ENCODE results near the gene PARN.
"Not testable (repeated sequence)": the region's sequence is repeated elsewhere in the genome, so short reads cannot be mapped to it uniquely, and the experiment has no call there.

The PARN gene

DNA sequence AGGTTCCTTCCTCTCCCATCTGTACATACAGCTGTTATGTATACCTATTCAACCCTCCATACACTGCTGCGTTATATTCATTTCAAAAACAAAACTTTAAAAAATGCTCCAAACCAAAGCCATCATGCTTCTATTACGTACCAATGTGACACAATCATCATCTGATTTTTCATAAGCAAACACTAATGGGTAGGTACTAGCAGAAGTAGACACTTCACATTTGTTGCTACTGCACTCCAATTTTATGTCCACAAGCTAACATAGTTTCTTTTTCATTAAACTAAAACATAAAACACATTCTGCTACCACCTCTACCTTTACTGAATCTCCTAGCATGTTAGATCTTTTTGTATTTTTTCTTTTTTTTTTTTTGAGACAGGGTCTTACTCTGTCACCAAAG is 57.5 kb downstream of the PARN start:
- DNase-seq = no peak

DNA sequence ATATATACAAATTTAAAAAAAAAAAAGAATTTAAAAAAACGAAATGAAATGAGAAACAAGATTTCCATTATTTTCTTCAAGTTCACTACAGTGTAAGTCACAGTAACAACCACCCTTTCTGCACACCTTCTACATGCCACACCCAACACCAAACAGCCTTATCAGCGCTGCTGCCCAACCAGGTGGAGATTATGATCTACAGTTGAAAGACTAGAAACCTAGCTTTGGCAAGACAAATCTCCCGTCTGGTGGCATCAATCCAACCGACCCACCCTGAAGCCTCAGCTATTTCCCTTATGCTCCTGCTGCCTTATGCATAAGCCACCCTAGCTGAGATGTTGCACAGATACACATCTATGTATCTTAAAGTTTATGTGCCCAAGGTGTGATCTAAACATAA is 60.8 kb downstream of the PARN start:
- no peak for DNase-seq

DNA sequence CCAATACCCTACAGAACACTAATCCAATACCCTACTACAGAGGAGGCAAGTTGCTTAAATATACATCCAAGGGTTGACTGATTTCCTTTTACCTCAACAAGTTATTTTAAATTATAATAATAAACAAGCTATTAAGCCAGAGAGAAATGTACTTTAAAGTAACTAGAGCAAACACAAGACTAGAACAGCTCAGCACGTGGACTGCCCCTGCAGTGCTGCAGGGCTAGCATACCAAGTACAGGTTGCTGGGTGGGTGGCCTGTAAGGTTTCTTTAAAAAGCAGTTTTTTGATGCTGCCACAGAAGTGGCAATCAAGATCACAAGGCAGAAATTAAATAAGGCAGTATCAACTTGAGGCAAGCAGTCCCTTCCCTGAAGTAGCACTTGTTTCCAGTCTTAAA is 63.5 kb downstream of the PARN start:
- no peak for DNase-seq

DNA sequence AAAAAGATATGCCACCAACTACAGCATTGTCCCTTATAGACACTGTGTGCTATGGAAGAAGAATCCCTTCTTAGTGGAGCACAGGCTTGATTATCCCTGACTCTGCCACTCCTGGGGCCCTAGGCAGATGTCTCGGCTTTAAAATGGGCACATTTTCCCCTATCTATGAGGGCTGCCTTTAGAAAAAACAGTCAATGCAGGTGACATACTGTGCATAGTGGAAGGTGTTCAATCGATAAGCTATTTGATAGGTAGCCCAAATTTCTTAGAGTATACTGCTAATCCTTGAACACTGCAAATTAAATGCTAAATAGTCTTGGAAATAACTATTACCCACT is 64.4 kb downstream of the PARN start:
- DNase-seq = no peak

DNA sequence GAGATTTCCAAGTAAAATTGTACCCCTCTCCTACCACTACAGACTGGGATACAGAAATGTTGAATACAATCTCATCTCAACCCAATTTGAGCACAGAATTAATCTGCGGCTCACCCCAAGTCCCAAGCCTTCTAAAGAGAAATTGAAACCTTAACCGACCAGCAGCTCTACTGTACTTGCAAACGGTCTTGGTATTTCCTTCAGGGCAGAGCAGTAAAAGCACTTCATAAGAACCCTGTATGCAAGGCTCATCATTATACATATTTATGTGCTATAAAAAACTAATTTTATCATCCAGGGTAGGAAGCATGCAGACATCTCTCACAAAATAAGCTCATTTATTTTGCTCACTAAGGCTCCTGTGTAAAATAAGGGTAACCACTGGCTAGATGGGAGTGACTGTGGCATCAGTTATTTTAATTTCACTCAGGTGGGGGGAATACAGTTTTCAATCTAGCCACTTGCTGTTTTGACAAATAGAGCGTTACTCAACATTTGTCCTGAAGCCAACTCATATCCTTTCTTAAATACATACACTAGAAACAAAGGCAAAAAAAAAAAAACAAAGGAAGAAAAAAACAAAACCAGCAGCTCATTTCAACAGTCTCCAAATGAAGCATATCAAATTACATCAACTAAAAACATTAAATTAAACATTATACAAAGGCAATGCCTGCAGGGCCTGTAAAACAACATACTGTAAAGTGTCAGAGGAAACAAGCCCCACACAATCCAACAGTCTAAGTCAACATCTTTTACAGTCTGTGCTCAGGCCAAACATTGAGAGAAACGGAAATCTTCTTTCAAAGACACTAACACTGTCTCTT is 65.0 kb downstream of the PARN start:
- peak; percentile 58 for DNase-seq

DNA sequence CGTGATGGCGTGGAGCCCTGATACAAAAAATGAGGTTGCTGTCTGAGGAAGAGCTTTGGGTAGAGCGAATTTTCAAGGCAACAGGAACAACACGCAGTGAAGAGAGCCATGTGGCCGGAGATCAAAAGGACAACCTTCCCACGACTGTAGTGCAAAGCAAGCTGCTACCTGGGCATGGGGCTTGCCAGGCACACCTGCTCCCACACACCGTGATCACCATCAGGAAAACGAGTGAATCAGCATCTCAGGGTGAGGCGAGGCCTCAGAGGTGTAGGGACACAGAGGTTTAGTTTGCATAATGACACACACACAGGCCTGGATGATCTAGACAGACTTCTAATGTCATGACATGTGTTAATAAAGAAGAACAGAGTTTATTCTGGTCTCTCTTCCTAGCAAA is 65.7 kb downstream of the PARN start:
- no peak for DNase-seq

DNA sequence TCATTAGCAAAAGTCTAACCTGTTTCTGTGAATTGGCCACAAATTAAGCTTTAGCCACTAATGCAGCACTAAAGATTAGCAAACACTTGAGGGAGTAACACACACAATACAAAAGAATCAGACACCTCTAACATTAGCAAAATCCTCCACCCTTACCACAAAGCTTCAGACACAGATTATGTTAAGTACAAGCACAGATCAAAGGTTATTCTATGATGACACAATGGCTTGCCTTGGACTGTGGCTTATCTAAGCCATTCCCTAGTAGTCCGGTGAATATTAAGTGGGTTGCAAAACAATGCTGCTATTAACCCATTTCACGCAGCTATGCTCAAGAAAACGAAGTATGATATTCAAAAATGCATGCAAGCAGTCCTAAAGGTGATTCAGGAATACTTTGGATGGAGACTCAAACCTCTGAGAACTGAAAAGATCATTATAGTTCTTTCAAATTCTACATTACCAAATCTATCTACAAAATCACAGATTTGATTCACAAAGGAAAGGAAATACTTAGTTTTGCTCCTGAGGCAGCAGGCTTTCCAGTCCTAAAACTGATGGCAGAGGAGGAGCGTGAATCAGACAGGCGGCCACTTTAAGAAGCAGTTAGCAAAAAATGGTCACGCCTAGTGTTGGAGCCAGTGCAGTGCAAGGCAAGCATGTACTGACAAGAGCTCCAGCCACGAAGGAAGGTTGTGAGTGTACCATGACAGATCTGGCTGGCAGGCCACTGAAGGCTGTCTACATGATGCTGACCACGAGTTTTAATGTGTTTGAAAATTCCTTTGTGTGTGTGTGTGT is 67.2 kb downstream of the PARN start:
- no peak for DNase-seq

DNA sequence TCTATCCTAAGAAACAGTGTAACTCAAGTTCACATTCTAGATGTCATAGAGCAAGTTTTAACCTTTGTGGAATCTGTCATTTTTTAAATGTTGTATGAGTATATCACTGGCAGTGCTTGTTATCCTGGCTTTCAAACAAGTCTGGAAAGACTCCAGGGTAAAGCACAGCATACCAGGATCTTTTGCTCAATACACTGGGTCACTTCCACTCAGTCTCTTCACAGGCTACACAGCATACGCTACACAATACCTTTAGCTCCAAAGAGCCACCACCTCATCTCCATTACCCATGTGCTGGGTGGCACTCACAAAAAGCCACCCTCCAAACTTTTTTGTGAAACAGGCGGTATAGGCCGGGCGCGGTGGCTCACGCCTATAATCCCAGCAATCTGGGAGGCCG is 69.5 kb downstream of the PARN start:
- DNase-seq = no peak

DNA sequence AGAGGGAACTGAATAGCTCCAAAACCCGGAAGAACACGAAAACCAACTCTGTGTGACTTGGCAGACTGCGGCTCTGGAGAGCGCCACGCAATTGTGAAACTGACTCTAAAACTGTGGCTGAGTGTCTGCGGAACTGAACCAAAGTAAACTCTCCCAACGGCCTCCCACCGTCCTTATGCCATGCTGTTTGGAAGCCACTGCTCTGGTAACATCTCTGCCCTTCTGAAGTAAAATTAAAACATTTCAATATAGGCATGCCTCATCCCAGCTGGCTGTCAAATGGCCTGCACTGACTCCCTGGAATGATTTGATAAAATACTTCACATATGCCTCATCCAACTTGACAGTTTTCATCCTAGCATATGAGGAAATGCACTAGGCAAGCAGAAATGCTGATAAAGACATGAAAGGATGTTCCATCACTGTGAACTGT is 70.2 kb downstream of the PARN start:
- DNase-seq = no peak

DNA sequence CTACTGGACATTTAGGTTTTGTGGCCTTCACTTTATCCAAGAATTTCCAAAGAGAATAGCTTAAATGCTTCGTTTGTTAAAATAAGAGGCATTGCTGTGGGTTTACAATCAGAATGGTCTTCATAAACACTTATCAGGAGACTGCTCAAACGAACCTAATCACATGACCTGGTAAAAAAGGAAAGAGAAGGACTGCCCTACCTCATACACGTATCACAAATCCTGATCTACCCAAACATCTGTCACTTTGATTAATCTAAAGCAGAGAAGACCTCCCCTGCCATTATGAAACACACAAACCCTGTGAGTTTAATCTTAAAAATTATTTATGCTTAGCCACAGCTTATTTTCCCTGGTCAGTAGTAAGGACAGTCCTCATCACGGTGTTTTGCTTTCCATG is 76.6 kb downstream of the PARN start:
- DNase-seq = no peak

DNA sequence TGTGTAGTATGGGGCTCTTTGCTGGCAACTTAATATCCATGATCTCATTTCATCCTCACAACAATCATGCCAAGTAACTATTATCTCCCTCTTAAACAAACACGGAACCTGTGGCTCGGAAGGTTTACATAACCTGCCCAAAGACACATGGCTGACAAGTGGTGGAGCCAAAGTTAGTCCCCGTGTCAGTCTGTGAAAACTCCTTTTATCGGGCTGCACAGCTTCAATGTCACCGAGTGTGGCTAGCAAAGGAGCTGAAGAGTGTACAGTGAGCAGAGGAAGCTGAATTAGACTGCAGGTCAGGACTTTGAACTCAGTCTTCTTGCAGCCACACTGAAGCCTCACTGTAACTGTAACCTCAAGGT is 80.3 kb downstream of the PARN start:
- no peak for DNase-seq

DNA sequence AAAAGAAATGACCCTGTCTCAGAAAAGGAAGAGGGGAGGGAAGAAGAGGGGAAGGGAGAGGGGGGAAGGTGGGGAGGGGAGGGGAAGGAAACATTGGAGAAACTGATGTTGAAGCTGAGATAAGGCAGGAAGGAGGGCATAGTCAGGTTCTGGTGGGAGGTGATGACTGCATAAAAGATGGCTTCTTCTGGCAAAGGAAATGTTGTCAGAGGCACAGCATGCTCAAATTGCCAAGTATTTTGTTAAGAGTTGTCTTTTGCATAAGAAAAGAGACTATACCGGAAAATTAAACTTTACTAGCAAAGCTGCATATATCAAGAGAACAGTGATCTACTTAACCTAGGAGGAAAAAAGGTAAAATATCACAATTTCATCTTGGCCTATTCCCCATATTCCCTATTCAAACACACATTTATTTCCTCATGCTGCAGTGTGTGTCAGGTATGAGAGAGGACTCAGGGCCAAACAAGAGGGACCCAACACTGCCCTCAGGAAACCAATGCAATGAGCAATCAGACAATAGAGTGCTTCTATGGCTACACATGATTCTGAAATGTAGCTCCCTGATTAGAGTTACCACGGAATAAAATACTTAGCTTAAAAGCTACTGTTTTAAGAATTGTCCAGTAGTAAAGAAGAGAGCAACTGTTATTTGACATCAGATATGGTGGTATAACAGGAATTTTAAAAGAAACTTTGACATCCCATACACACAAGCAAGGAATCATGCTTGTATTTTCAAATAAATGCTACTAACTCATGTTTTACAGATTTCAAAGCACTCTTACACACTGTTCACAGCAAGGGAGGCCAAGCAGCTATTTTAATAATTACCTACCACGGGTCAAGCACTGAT is 80.9 kb downstream of the PARN start:
- DNase-seq = no peak

DNA sequence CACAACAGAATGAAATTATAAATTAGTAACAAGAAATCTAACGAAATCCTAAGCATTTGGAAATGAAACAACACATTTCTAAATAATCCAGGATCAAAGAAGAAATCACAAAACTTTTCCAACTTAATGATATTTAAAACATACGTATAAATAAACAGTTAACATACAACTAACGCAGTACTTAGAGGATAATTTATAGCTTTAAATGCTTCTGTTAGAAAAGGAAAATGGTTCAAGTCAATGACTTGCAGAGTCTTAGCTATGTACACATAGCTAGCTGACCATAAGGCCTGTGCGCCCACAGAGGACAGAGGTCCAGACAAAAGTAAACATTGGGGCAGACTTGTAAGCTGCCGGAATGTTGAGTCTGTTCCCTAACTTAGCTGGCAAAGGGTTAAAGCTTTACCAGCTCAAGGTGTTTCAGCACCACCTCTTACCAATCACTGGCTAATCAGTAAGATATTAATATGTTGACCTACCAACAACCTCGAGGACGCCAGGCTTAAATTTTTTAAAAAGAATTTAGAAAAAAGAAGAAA is 84.6 kb downstream of the PARN start:
- DNase-seq = no peak

DNA sequence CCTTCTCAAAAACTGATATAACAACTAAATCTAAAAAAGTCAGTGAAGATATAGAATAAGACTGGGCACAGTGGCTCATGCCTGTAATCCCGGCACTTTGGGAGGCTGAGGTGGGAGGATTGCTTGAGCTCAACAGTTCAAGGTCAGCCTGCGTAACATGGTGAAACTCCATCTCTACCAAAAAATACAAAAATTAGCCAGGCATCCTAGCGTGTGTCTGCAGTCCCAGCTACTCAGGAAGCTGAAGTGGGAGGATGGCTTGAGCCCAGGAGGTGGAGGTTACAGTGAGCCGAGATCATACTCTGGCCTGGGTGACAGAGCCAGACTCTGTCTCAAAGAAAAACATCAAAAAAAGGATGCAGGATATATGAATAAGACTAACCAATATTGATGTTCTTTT is 85.2 kb downstream of the PARN start:
- not testable (repeated sequence) for DNase-seq

DNA sequence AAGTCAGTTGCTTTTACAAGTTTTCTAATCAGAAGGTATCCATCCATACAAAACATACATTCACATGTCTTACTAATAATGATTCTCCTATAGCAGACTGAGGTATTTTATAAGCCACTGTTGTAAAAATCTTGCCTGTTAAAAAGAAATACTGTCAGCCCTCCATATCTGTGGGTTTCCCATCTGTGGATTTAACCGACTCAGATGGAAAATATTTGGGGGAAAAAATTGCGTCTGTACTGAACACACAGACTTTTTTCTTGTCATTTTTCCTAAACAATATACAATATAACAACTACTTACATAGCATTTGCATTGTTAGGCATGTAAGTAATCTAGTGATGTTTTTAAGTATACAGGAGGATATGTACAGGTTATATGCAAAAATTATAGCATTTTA is 90.4 kb downstream of the PARN start:
- DNase-seq = no peak

DNA sequence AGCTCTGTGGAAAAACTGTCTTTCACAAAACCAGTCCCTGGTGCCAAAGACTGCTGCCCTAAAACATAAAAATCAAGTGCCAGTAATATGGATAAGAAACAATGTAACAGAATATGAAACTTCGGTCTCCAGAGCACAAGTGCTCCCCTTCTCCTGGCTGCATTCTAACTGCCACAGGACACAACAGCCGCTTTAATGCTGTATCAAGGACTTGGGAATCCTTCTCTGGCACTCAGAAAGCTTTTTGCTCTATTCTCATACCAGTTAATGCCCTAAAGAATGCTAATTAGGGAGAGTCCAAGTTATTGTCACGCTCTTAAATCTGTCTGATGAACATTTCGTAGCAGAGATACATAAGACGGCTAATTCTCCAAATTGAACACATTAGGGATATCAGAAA is 90.9 kb downstream of the PARN start:
- DNase-seq = no peak

DNA sequence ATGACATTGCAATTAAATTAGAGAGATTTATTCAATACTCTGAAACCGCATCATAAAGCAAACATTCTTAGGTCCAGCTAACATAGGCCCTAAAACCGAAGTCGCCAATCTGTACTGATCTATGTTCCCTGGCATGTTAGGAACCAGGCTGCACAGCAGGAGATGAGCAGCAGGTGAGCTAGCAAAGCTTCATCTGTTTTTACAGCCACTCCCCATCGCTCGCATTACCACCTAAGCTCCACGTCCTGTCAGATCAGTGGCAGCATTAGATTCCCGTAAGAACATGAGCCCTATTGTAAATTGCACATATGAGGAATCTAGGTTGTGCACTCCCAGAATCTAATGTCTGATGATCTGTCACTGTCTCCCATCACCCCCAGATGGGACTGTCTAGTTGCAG is 91.5 kb downstream of the PARN start:
- no peak for DNase-seq

DNA sequence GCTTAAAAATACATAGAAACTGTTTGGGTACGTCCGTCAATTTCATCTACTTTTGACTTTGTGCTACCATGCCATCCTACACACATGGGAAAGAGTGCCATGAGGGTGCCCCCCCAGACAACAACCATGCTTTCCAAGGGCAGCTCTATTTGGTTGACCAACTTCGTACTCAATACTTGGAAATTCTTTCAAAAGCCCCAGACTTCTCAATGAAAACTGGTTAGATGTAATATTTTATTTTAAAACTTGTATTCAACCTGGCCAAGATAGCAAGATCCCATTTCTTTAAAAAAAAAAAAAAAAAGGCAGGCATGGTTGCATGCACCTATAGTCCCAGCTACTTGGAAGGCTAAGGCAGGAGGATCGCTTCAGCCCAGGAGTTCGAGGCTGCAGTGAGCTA is 98.4 kb downstream of the PARN start:
- no peak for DNase-seq

DNA sequence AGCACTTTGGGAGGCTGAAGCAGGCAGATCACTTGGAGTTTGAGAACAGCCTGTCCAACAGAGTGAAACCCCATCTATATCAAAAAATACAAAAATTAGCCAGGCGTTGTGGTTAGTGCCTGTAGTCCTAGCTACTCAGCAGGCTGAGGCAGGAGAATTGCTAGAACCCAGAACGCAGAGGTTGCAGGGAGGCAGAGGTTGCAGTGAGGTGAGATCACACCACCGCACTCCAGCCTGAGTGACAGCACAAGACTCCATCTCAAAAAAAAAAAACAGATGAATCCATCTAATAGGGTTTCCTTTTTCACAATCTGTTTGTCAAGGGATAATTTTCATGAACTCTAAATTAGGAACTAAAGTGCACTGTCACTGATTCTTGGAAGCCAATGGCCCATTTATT is 99.0 kb downstream of the PARN start:
- no peak for DNase-seq

DNA sequence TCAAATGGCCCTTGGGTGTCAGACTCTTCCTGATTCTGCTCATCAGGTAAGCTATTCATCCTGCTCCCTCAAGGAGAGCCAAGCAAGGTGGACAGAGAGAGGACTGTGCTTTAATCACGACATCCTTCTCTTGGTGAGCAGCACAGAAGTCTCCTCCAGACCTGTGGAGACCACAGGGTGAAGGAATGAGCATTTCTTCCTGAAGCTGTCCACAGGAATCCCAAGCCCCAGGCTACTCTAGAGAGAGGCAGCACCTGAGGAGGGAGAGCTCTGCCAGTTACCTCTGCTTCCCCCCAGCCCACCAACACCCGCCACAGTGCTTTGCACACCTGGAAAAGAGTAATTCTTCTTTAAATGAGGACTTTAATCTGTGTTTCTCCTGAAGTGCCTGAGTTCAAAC is 100.0 kb downstream of the PARN start:
- DNase-seq = no peak

DNA sequence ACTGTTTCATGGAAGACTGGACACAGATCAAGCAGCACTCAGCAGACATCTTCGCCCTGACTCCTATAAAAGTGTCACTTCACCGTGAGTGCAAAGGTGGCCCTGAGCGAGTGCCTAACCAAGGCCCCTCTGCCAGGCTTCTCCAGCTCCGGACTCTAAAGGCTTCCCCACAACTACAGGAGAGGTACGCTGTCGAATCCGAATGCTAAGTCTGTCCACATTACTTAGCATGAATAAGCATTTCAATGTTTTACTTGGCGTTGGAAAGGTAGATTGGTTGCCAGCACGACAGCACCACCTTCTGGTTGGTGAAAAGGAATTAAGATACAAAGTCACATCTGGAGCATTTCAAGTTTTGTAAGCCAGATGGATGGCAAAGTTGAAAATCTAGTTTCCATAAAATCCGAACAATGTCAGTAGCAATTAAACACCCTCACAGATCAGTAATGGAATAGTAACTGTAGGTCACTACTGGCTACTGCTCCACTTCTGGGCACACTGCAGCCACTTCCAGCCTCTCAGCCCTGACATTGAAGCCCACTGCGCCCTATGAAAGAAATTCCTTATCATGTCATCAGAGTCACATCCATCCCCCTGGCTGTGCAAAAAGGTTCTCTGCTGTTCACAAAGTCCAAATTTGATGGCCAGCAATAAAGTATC is 100.9 kb downstream of the PARN start:
- DNase-seq = peak; percentile 47

DNA sequence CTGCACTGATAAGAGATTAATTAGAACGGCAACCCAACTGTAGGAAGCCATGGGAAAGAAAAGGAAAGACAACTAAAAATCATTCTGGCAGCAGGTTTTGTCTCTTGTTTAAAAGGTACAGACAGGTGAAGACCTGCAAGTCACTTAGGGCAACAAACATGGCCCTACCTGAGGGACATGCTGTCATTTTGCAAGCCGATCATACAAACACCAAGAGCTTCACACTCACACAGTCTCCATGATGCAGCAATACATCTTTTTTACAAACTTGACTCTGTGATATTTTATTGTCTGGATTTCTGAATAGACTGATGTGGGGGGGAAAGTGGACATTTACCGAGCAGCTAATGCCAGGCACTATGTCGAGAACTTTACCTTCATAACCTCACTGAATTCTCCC is 101.8 kb downstream of the PARN start:
- DNase-seq = no peak

Measured in NCI-H1436 treated with DMSO at 0.1 percent for 48 hours (cell line).